NCI-H82 treated with DMSO at 0.1 percent for 48 hours (cell line): ENCODE data around the gene FEV.
"Not testable (repeated sequence)": the region's sequence is repeated elsewhere in the genome, so short reads cannot be mapped to it uniquely, and the experiment has no call there.

ENCODE experiments used
- DNase-seq: peaks from one replicate; lab custom pipeline; 2025; ENCODE audit not compliant: unreplicated experiment; lab: John Stamatoyannopoulos, UW

FEV gene

GRCh38 chr2:218946621-218947020 is 38.4 kb downstream of the FEV start:
- no peak for DNase-seq

DNA sequence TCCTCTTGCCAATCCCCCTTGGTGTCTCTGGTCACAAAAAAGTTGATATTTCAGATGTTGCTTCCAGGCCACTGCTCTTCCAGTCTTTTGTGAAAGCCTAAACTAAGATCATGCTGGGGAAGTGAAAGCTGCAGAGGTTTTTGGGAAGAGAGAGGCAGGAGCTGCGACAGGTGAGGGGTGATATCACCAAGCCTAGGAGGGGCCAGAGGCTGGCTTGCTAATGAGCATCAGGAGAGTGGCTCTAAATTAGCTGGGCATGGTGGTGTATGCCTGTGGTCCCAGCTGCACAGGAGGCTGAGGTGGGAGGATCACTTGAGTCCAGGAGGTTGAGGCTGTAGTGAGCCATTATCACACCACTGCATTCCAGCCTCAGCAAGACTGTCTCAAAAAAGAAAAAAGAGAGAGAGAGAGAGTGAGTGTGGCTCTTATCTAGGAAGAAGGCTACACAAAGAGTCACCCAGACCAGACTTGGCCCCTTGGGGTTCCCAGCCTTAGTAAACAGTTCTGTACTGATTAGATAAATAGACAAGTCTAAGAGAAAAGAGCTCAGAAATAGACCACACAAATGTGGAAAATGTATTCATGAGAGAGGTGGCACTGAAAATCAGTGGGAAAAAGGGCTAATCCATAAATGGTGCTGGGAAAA is 40.1 kb downstream of the FEV start:
- DNase-seq: no peak

DNA sequence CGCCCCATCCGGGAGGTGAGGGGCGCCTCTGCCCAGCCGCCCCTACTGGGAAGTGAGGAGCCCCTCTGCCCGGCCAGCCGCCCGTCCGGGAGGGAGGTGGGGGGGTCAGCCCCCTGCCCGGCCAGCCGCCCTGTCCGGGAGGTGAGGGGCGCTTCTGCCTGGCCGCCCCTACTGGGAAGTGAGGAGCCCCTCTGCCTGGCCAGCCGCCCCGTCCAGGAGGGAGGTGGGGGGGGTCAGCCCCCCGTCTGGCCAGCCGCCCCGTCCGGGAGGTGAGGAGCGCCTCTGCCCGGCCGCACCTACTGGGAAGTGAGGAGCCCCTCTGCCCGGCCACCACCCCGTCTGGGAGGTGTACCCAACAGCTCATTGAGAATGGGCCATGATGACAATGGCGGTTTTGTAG is 53.2 kb downstream of the FEV start:
- DNase-seq: not testable (repeated sequence)
